Gastrocnemius medialis (tissue), 4 donors: Measurements from ENCODE around the gene SYCP2.

Source experiments
- CTCF ChIP-seq, 5 experiments: fragments of 450-650 bp in 3 of 5; fragments of 200-600 bp in 2 of 5; sonication (generic) in 2 of 5; IDR thresholded peaks in 4 of 5; conservative IDR thresholded peaks in 1 of 5; 1 replicate in 4 of 5; 2 replicates in 1 of 5; pipeline ENCODE4 v1.5.1; 2016 to 2019; ENCODE audit warnings: antibody characterized with exemption in 5 of 5, mild to moderate bottlenecking in 3 of 5, moderate library complexity in 3 of 5
- POLR2A ChIP-seq, 2 donors: fragments of 450-650 bp; IDR thresholded peaks; one replicate each; pipeline ENCODE4 v1.6.1; 2017; ENCODE audit warnings: antibody characterized with exemption in 2 of 2, mild to moderate bottlenecking in 2 of 2, moderate library complexity in 2 of 2

- TF ChIP-seq POLR2A (IDR thresholded peaks at IDR 0.05) (no peak), CTCF (IDR thresholded peaks at IDR 0.05 in 4 of 5, conservative IDR thresholded peaks at IDR 0.05 in 1 of 5) (no peak)
Measured at GRCh38 chr20:59814840-59815340, 118.5 kb downstream of the SYCP2 start.
